Left lobe of liver (tissue), 2 donors: ENCODE data around the gene SP110. TPM values are rescaled to one million over a fixed set of nuclear protein-coding genes. Genes with fewer than 3 reads are reported as not detected.
"Not testable (repeated sequence)": the region's sequence is repeated elsewhere in the genome, so short reads cannot be mapped to it uniquely, and the experiment has no call there.

Experiments used
- ATAC-seq: fragments of 200-7000 bp; cut with Tn5 transposase; one replicate; pipeline ENCODE4 v1.9.1; 2020; ENCODE audit warnings: mild to moderate bottlenecking, moderate library complexity
- DNase-seq: peaks from one replicate; pipeline ENCODE4 v3.0.0-alpha.2; 2020; ENCODE audit warnings: low spot score
- total RNA-seq: library from RNA; stranded (reverse); gene quantifications from one replicate; pipeline ENCODE4 v1.2.1, GENCODE V29; 2021
- donor health status: DM: no; HTN: no; CAD: no; lungs with moderate emphysema.
- donor health status: DM: no; HTN: yes; CAD: no.

The SP110 gene
- total RNA-seq, 1 donor from 2014 or later: 6.0 TPM

DNA sequence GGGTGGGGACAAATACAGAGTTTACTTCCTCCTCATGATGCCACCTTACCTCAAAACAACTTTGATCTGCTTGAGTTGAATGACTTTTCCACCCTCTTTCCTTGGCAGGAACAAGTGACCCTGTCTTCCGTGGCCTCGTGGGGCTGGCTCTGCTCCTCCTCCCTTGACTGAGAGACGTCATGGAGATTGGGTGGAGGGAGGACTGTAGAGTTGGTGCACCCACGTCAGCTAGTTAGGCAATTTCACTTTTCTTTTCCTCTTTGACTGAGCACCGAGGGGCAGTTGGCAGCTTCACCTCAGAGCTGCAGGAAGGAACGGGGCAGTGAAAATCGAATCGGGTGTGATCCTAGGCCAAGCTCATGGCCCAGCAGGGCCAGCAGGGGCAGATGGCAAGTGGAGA lies 5.7 kb upstream of the SP110 start, which contains the start of gene SP140:
TSS of gene SP140 (plus strand) at position 251 of the 400 bp plus-strand sequence. CDS start at position 360, 109 bp downstream.
- ATAC-seq: peak; percentile 54
- peak; percentile 47 for DNase-seq

DNA sequence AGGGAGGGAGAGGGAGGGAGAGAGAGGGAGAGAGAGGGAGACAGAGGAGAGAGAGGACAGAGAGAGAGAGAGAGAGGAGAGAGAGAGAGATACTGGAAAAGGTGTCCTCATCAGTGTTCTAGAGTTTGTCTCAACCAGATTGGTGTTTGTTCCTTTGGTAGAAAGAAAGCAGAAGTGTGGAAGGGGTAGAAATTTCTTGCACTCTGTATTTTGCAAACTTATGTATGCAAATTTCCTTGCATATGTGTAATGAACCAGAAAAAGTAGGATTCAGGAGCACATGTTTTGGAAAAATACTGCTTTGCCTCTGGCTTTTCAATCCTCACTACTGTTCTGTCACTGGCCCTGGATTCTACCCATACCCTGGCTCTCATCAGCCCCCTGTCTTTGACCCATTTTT lies 4.7 kb upstream of the SP110 start:
- DNase-seq (no peak), ATAC-seq (no peak)

DNA sequence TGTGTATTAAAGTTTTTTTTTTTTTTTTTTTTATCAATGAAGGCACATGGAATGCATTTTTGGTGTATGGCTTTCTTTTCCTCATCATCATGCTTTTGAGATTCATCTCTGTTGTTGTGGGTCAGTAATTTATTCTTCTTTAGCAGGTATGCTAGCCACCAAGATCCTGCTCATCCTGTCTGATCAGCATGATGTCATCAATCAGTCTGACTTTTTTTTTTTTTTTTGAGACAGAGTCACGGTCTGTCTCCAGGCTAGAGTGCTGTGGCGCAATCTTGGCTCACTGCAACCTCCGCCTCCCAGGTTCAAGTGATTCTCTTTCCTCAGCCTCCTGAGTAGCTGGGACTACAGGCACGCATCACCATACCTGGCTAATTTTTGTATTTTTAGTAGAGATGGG lies 3.0 kb upstream of the SP110 start:
- DNase-seq, ATAC-seq: not testable (repeated sequence)

DNA sequence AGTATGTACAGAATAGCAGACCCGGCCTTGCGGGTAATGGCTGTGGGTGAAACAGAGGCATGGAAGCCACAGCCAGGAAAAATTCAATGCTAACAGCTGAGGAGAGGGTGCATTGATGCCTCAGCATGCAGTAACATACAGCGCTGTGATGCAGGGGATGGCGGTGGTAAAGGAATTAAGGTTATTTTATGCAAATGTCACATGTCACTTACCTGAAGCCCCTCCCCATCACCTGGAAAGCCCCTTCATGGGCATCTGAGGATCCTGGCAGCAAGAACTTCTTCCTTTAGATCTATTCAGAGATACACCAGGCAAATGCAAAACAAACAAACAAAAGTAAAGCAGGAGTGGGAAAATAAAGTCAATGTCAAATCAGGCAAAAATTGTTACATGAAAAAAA lies 1.7 kb upstream of the SP110 start:
- no peak for DNase-seq

DNA sequence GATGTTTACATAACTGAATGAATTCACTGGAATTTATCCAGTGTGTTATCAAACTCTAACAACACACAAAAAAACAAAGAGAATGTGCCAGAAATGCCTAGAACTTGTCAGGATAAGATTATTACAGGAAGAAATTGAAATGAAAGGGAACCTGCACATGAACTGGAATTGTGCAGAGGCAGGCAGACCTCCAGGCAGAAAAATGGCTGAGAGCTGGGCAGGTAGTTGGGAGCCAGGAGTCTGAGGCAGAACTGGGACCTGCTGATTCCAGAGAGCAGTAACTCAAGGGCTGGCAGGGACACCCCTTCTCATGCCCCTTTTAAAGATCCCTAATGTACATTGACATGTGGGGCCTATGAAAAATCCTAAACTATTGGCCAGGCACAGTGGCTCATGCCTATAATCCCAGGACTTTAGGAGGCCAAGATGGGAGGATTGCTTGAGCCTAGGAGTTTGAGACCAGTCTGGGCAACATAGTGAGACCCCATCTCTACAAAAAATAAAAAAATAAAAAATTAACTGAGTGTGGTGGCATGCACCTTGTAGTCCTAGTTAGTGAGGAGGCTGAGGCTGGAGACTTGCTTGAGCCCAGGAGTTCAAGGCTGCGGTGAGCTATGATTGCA lies 674 bp upstream of the SP110 start:
- peak; percentile 3 for ATAC-seq
- no peak for DNase-seq

More for the DNA sequence above, 1.7 kb upstream of the SP110 start:
- no peak for ATAC-seq

DNA sequence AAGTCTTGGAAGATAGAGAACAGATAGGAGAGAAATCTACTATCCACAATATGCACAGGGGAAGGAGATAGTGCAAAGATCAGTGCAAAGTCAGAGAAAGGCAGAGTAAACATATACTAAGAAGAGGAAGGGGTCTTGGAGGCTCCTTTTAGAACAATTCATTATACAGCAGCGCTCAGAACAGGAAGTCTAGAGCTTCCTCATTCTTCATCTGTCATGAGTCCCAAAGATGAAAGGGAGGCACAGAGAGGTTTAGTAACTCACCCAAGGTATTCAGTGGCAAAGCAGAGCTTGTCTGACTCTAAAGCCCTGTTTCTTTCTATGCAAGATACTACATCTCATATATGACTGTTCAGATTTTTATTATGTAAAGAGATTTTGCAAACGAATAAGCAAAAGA lies 1.4 kb downstream of the SP110 start:
- ATAC-seq (no peak), DNase-seq (no peak)

DNA sequence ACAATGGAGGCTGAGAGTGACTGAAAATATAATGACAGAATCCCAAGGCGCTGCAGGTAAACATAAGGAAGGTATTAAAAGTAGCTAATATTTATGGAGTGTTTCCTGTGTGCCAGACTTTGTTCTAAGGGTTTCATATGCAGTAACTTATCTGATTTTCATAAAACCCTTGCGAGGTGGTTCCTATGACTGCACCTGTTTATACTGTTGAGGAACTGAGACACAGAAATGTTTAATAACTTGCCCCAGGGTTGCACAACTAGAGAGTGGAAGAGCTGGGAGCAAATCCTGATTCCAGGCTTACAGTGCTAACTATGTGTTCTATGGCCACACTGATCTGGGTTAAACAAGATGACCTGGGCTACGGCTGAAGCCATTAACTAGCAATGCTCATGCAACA lies 2.4 kb downstream of the SP110 start:
- ATAC-seq (no peak), DNase-seq (no peak)

DNA sequence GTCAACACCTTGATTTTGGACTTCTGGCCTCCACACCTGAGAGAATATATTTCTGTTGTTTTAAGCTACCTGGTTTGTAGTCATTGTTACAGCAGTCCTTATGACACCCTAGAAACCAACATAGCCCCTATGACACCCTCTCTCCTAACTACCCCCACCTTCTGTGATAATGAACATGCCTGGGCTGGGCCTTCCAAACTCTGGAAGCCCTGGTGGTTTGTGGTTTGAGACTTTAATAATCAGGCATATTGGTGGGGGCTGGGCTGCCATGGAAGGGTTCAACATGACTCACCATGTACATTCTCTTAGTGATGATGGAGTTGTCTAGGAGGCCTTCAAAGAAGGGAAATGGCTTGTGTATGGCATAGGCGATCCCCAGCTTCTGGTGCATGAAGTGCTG lies 3.3 kb downstream of the SP110 start:
- no peak for DNase-seq
- ATAC-seq: no peak

DNA sequence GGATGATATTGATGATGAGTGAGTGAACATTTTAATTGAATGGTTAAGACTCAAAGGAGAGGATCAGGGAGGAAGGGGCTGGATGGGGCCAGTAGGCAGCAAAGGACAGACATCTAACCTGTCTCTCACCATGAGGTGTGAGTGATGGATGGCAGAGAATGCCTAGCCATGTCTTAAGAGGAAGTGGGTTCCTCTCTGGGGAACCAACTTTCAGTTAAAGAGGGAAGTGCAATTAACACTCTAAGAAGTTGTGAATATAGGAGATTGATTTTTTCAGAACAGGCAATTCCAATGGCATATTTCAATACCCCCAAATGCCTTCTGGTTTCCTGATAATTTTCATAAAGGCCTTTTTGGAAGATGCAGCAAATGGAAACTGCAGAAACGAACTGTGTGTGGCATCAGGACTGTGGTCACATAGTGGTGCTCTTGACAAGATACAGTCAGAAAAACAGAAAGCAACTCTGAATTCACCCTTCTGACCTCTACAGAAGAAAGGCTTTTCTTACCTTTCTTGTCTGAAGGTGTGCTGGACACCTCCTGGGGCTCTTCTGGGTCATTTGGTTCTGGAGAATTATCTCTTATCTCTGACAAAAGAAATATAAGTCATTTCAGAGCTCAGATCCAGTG lies 10.2 kb downstream of the SP110 start:
- DNase-seq: no peak
- no peak for ATAC-seq

DNA sequence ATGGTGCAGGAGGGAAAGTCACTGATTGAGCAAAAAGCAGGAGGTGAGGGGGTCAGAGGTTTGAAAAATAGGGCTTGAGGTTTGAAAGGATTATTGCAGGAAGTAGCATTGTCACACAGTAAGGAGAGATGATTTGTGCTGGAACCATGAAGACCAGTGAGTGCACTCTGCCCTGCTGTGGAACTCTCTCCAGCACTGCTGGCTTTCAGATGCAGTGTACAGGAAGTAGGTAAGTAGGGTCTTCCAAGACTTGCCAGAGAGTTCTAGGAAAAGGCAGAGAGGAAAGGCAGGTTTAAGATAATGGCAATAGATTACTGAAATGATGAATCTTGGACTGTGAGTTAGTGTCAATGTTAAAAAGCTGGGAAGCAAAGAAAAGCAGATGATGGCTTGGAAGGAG lies 11.2 kb downstream of the SP110 start:
- DNase-seq: no peak
- ATAC-seq: no peak

DNA sequence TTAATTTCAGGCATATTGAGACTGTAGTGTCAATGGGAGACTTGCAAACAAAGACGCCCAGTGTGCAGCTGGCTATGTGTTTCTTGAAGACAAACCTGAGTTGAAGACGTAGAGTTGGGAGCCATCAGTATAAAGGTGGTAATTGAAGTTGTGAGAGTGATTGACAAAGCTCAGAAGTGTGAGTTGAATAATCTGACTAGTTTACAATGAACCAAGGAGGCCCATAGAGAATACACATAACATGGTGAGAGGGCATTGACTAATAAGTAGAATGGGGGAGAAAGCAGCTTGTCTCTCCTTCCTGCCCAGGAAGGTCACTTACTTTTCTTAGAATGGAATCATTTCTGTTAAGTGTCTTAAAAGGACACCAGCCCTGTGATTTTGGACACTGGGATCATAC lies 14.1 kb downstream of the SP110 start:
- ATAC-seq (no peak), DNase-seq (no peak)

DNA sequence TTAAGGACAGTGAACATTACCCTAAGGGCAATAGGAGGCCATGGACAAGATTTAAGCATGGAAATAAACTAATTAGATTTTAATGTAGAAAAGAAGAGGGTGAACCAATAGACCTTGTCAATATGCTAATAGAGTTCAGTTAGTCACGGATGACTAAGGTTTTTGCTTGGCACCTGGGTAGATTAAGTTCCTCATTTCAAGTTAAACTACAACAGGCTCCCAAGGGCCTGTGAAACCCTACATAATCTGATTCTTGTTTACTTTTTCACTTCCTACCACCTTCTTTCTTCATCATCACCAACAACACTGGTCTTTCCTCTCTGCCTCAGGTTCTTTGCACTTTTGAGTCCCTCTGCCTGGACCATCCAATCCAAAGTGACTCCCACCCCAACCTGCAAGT lies 14.8 kb downstream of the SP110 start:
- no peak for ATAC-seq

DNA sequence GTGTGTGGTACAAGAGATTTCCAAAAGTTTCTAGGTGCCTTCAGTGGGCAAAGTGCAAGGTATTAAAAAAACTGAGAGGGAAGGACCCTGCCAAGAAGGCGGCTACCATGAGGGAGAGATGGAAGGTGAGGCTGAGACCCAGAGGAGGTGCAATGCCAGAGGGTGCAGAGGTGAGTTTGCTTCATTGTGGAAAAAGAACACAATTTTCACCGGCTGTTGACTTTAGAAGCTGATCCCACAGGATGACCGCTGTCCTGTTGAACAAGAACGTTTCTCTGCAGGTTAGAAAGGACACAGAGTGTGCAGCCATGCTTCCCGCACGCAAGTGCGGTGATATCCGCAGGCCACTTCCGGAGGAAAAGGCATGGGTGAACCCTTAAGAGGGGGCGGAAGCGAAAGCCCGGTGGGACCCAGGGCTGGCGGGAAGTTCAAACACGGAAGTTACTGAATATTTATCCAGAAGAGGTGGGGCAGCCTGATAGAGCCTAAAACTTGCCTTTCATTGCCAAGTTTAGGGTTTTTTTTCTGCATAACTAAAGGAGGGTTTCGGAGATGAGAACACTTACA lies 16.6 kb downstream of the SP110 start:
- DNase-seq: no peak
- ATAC-seq: no peak

More for the DNA sequence above, 14.8 kb downstream of the SP110 start:
- DNase-seq: no peak

DNA sequence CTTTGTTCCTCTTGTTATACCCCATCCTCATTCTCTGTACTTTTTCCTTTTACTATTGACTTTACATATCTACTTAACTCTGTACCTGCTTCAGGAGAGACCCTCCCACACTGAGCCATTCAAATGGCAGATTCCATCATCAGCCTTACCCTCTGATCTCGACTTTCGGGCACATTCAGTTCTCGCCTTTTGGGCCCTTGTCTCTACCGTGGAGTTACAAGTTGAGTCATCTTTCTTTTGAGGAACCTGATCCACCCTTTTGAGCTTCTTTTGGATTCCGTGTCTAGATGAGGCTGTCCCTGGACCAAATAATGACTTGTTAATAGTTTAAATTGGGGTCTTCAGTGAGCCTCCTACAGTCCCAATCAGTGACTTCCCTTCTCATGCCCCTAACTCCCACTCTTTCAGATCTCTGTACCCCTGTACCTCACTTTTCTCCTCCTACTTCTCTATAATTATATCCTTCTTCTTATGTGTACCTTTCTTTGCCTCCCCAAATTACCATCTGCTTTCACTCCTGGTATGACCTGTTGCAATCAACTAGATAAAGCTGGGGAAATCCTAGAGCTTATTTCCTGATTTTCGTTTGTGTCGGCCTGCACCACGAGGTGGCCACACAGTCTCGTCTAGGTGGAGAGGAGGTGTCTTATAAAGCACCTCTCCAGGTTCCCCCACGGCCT lies 17.2 kb downstream of the SP110 start:
- DNase-seq (no peak), ATAC-seq (no peak)

DNA sequence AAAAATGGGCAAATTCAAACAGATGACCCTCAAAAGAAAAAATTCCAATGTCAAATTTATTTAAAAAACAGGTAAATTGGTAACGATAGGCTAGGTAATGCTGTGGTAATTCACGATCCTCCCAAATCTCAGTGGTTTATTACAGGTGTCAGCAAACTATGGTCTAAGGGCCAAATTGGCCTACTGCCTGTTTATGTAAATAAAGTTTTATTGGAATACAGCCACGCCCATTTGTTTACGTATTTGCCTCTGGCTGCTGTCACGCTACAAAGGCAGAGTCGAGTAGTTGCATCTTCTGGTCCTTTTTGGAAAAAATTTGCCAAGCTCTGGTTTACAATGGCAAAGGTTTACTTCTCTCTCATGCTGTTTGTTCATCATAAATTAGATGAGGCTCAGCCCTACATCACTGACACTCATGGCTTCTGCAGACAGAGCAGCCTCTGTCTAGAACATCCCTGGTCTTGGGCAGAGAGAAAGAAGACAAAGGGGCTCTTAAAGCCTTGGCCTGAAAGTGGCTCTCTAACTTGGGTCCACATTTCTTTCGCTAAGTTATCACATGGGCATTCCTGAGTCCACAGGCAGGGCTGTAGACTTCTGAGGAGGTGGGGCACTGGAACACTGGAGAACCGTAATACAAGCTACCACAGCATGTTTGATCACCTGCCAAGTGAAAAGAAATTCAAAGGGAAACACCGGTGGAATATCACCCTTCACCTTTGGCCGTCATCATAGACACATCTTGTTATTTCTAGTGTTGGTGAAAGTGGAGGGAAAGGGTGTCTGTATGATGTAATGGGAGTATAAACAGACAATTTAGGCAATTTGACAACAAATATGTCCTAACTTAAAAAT lies 34.8 kb downstream of the SP110 start:
- ATAC-seq (peak; percentile 57), DNase-seq (no peak)

DNA sequence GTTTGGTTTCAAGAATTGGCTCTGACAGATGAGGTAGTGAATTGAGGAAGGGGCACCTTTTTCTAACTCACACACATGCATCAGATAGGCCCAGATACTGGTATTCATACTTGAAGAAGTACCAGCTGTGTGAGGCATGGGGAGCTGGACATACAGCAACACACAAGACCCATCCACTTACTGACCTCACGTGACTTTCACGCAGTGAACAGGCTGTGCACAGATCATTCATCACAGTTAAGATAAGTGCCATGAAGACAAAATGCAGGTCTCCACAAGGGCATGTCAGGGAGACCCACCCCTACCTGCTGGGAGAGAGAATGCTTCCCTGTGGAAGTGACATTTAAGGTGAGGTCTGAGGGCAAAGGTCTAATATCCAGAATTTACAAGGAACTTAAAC lies 38.6 kb downstream of the SP110 start:
- DNase-seq (no peak), ATAC-seq (no peak)

DNA sequence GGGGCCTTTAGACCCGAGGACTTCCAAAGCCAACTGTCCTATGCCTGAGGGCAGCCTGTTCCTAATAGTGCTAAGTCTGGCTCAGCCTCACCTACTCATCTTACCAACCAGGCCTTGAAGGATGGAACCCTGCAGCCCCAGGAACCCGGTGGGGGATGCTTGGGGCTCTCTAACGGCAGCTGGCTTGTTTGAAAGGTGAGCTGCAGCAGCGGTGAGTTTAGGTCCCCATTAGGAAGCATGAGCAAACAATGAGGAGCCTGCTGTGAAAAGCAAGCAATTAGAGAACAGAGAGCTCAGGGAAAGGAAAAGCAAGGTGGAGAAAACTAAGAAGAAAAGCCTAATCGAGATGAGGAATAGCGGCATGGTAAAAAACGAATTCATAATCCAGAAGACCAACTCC lies 39.9 kb downstream of the SP110 start:
- no peak for DNase-seq
- no peak for ATAC-seq

DNA sequence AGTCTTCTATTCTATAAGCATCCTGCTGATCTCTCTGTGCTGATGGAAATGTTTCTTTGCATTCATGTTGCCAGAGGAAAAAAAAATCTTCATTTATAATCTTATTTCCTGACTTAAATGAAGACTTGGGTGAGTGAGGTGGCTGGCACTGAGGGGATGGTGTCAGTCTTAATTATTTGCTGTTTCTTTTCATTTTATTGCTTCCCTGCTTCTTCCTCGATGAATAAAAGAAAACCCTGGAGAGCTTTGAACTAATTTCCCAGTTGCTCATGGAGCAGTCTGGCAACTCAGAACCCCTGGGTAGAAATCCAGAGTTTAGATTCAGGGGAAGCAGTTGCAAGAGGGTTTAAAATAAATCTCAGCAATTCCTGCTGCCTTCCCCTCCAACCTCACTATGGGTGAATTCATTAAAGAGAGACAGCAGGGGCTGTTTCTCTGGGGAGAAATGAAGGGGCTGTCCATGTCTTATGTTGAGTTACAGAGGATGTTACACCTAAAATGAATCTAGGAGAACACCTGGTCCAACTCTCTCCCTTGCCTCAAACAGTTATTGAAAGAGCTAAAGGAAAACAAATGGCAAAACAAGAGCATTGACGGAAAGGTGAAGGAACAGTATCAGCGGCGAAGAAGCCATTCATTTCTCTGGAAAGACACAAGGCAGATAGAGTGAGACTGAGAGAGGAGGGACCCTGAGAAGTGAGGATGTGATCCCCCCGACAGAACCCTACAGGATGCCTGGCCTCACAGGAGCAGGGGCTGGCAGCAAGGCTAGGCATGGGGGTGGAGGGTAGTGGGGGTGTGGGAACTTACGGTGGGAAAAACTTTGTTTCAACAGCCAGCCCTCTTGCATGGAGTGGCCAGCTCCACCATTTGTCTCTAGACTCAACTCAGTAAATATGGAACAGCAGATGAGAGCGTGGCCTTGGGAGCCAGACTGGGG lies 41.0 kb downstream of the SP110 start:
- no peak for ATAC-seq
- no peak for DNase-seq

DNA sequence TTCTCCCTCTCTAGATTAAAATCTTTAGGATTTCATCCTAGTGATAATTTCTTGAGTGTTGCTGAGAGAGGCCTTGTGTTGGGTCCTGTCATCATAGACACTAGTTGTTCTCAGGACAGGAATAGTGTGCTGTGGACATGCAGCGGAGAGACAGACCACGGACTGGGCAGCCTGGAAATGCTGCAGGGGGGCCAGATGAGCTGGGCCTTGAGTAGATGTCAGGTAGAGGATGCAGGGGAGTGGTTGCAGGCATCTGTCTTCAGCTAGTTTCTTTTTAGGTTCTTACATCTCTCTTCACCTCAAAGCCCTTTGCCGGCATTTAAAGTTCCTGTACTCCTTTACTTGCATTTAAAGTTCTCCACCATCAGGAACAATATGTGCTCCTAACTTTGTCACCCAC lies 42.8 kb downstream of the SP110 start:
- DNase-seq: no peak

DNA sequence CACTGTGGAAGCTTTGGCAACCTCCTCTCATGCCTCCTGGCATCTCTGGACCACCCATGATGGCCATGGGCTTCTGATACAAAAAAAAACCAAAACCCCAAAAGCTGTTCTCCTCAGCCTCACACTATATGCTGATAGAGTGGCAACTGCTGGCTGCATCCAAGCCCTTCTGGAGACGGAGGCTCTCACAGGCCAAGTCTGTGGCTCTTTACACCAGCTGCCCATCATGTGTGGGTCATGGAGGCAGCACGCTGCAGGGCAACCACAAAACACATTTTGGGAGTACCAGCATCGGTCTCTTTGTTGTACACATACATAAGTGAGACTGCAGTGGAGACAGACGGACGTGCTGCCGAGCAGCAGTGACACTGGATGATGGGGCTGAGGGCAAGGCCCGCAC lies 45.3 kb downstream of the SP110 start:
- ATAC-seq (no peak), DNase-seq (peak; percentile 23)

More for the DNA sequence above, 42.8 kb downstream of the SP110 start:
- ATAC-seq: no peak
